Spleen (tissue), 11 donors: ENCODE data around the gene NFIB. TPM values are rescaled to one million over a fixed set of nuclear protein-coding genes. Genes with fewer than 3 reads are reported as not detected.

ENCODE experiments used
- DNase-seq: peaks from one replicate; pipeline ENCODE4 v3.0.0-alpha.2; 2020
- H3K27ac ChIP-seq, 8 donors: fragments of 200-600 bp; sonication (generic) in 7 of 8; 1 replicate in 4 of 8; 2 replicates in 4 of 8; pipeline versions ENCODE4 v1.5.0 to v1.8.0; 2016 to 2021; ENCODE audit warnings: inconsistent platforms in 4 of 8, mild to moderate bottlenecking in 4 of 8, moderate library complexity in 1 of 8
- H3K27me3 ChIP-seq, 7 donors: fragments of 200-600 bp; sonication (generic) in 6 of 7; replicated peaks in 1 of 7; 1 replicate in 4 of 7; 2 replicates in 3 of 7; pipeline versions ENCODE4 v1.5.0 to v1.8.0; 2016 to 2021; ENCODE audit warnings: inconsistent platforms in 3 of 7, mild to moderate bottlenecking in 1 of 7
- H3K36me3 ChIP-seq, 6 donors: fragments of 200-600 bp; sonication (generic) in 5 of 6; 1 replicate in 4 of 6; 2 replicates in 2 of 6; pipeline versions ENCODE4 v1.5.0 to v1.8.0; 2016 to 2021; ENCODE audit warnings: inconsistent platforms in 2 of 6
- H3K4me1 ChIP-seq, 6 donors: fragments of 200-600 bp; sonication (generic) in 5 of 6; 1 replicate in 3 of 6; 2 replicates in 3 of 6; pipeline versions ENCODE4 v1.5.0 to v1.8.0; 2016 to 2021; ENCODE audit warnings: inconsistent platforms in 3 of 6
- H3K4me3 ChIP-seq, 8 donors: fragments of 200-600 bp; sonication (generic) in 7 of 8; 1 replicate in 4 of 8; 2 replicates in 4 of 8; pipeline versions ENCODE4 v1.5.0 to v1.8.0; 2016 to 2021; ENCODE audit warnings: inconsistent platforms in 4 of 8, mild to moderate bottlenecking in 4 of 8, moderate library complexity in 2 of 8
- H3K9me3 ChIP-seq, 8 donors: fragments of 200-600 bp; sonication (generic) in 7 of 8; 1 replicate in 4 of 8; 2 replicates in 4 of 8; pipeline versions ENCODE4 v1.5.0 to v1.8.0; 2016 to 2021; ENCODE audit warnings: inconsistent platforms in 4 of 8
- POLR2A ChIP-seq, 3 donors: fragments of 450-650 bp; IDR thresholded peaks; one replicate each; pipeline ENCODE4 v1.5.1; 2017; ENCODE audit warnings: antibody characterized with exemption in 3 of 3, mild to moderate bottlenecking in 1 of 3
- POLR2AphosphoS5 ChIP-seq, 3 donors: sonication (generic); formaldehyde crosslinking; IDR thresholded peaks; one replicate each; pipeline ENCODE4 v1.5.1; 2017; ENCODE audit warnings: antibody characterized with exemption in 3 of 3
- WGBS, 5 donors: extraction: QIAGEN DNeasy Blood & Tissue Kit in 3 of 5; methylation state at CpG; one replicate each; pipeline versions ENCODE4 v1.1.5 to v1.1.7; 2013 to 2018; 5-methylcytosine and 5-hydroxymethylcytosine counted together
- intact Hi-C: fragments of 100-400 bp; cut with DNase I; formaldehyde crosslinking; loops from one replicate; pipeline ENCODE4 v1.15.0; 2023; ENCODE audit warnings: low total_unique reads
- polyA plus RNA-seq, 3 donors: library from polyadenylated mRNA; stranded (reverse); fragments of 200-250 nt; gene quantifications; one replicate each; pipeline ENCODE4 v1.2.1, GENCODE V29; 2013
- total RNA-seq, 7 donors: library from RNA; depleted of rRNA in 3 of 7; stranded (reverse); fragments of >200 nt in 3 of 7; fragmentation: NEBNext Ultra II Directional in 4 of 7; extraction: Animal tissue kit (Norgen Biotek cat#: 25700) in 4 of 7; gene quantifications; one replicate each; pipeline versions ENCODE4 v1.1.0 to v1.2.1, GENCODE V29; 2016 to 2021
- TF ChIP-seq, protein P1 (sequence below), 11 experiments: fragments of 200-600 bp in 7 of 11; fragments of 450-650 bp in 4 of 11; sonication (generic) in 4 of 11; IDR thresholded peaks in 8 of 11; conservative IDR thresholded peaks in 3 of 11; 1 replicate in 7 of 11; 2 replicates in 4 of 11; pipeline versions ENCODE4 v1.4.0 to v1.8.0; 2016 to 2021; ENCODE audit warnings: antibody characterized with exemption in 11 of 11, inconsistent platforms in 4 of 11, mild to moderate bottlenecking in 1 of 11
- donor health status: healthy with polysubstance abuse.
- donor health status: DM: no; HTN: no; CAD: no; lungs with moderate emphysema.
- donor health status: DM: no; HTN: no; CAD: no.
- donor health status: Bipolar disorder and iron deficiency.
- donor health status: healthy.
- donor health status: DM: no; HTN: no; CAD: no.
- donor health status: DM: yes; HTN: yes; CAD: no.

Gene NFIB
- total and polyA plus RNA-seq, 10 donors, result 3.6 to 96.8 (median 48.4) TPM

DNA sequence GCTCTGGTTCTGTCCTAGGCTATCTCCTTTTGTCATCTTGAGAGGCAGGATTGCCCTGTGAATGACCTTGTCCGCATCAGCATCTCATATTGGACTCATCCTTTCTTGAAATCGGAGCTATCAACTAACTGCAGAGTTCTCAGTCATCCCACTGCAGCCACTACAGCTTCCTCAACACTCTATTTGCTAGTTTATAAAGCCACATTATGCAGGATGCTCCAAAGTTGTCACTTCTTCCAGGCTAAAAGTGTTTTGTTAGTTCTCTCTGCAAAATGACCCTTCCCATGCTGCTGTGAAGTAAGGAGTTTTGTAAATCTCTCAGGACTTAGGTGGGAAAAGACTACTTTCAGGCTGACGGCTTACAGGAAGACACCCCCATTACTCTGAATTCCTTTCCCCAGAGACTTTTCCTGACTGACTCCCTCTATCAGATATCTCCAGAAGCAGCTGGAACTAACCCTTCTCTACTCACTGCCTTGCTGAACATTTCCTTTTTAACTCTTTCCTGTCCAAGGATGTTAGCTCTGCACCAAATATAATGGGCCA is 257.6 kb downstream of the NFIB start:
- DNase-seq, result no peak
- intact Hi-C loops, result loop anchor here (10.0 kb wide), 1 partner anchor 282 kb away; no protein-coding TSS in a partner anchor
- Histone ChIP-seq H3K36me3 (no peaks in the 10 kb centered on the region), H3K4me1 (peaks cover 0 to 6% (median 0%) of the 10 kb centered on the region in 6 donors), H3K9me3 (no peaks in the 10 kb centered on the region), H3K27me3 (no peaks in the 10 kb centered on the region), H3K27ac (no peak overlapping the region), H3K4me3 (no peak overlapping the region)
- WGBS, 5 donors, result 15 to 48% (median 30%) methylated on average over 3 of the region's 3 CpGs
- TF ChIP-seq POLR2A (IDR thresholded peaks at IDR 0.05), result no peak
- TF ChIP-seq POLR2AphosphoS5 (IDR thresholded peaks at IDR 0.05), result no peak
- TF ChIP-seq, protein P1, sequence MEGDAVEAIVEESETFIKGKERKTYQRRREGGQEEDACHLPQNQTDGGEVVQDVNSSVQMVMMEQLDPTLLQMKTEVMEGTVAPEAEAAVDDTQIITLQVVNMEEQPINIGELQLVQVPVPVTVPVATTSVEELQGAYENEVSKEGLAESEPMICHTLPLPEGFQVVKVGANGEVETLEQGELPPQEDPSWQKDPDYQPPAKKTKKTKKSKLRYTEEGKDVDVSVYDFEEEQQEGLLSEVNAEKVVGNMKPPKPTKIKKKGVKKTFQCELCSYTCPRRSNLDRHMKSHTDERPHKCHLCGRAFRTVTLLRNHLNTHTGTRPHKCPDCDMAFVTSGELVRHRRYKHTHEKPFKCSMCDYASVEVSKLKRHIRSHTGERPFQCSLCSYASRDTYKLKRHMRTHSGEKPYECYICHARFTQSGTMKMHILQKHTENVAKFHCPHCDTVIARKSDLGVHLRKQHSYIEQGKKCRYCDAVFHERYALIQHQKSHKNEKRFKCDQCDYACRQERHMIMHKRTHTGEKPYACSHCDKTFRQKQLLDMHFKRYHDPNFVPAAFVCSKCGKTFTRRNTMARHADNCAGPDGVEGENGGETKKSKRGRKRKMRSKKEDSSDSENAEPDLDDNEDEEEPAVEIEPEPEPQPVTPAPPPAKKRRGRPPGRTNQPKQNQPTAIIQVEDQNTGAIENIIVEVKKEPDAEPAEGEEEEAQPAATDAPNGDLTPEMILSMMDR (IDR thresholded peaks at IDR 0.05 in 8 of 11, conservative IDR thresholded peaks at IDR 0.05 in 3 of 11), result no peak

DNA sequence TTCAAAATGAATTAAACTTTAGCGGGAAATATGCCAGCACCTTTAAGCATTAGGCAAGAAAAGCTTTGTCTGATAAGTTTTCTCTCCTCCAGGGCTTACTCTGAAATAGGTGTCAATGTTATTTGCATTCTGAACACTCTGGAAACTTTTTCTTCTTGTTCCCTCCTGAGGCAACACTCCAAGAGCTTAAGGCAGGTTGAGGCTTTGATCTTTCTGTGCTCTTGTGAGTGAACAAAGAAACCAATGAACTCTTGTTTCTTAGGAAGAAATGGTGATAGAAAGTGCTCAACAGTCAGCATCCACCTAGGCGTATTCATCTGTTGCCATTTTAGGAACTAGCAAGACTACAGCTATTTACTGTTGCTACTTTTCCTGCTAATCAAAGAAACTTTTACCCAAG is 259.8 kb downstream of the NFIB start:
- Histone ChIP-seq H3K27ac (no peak overlapping the region), H3K36me3 (no peaks in the 10 kb centered on the region), H3K9me3 (no peaks in the 10 kb centered on the region), H3K27me3 (no peaks in the 10 kb centered on the region), H3K4me3 (no peak overlapping the region), H3K4me1 (peaks cover 0 to 6% (median 0%) of the 10 kb centered on the region in 6 donors)
- DNase-seq, result no peak
- TF ChIP-seq POLR2AphosphoS5 (IDR thresholded peaks at IDR 0.05) (no peak), POLR2A (IDR thresholded peaks at IDR 0.05) (no peak)
- TF ChIP-seq, protein P1 (IDR thresholded peaks at IDR 0.05 in 8 of 11, conservative IDR thresholded peaks at IDR 0.05 in 3 of 11), result no peak
- intact Hi-C loops, result loop anchor here (10.0 kb wide), 1 partner anchor 279 kb away; no protein-coding TSS in a partner anchor
- WGBS, 5 donors, result 80 to 99% (median 90%) methylated on average over 2 of the region's 2 CpGs

DNA sequence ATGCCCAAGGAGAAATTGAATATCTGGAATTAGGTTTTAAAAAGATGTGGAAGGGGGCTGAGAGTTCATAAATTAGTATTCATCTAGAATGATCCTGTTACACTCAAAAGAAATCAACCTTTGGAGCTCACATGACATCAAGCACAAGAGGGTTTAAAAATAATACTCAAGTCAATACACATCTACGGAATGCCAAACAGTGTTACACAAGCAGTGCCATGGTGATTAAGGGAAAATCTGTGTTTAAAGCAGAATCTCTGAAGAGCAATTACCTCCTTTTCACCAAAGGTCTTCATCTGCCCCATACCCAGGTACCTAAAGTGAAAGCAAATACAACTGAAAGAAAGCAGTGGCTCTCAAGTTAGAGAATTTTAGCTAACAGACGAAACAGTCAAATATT is 261.6 kb downstream of the NFIB start:
- 81 to 97% (median 87%) methylated on average over 2 of the region's 2 CpGs for WGBS, 5 donors
- TF ChIP-seq POLR2A (IDR thresholded peaks at IDR 0.05), result no peak
- TF ChIP-seq, protein P1 (IDR thresholded peaks at IDR 0.05 in 8 of 11, conservative IDR thresholded peaks at IDR 0.05 in 3 of 11), result no peak
- TF ChIP-seq POLR2AphosphoS5 (IDR thresholded peaks at IDR 0.05), result no peak
- no peak for DNase-seq
- H3K4me1 ChIP-seq, result peaks cover 0 to 6% (median 0%) of the 10 kb centered on the region in 6 donors
- intact Hi-C loops, result loop anchor here (10.0 kb wide), 1 partner anchor 278 kb away; no protein-coding TSS in a partner anchor
- H3K36me3 ChIP-seq, result no peaks in the 10 kb centered on the region
- H3K27ac ChIP-seq, result no peak overlapping the region
- H3K27me3 ChIP-seq, result no peaks in the 10 kb centered on the region
- no peak overlapping the region for H3K4me3 ChIP-seq
- no peaks in the 10 kb centered on the region for H3K9me3 ChIP-seq

- no peaks in the 10 kb centered on the region for H3K9me3 ChIP-seq
- H3K27me3 ChIP-seq, result no peaks in the 10 kb centered on the region
- TF ChIP-seq POLR2A (IDR thresholded peaks at IDR 0.05) (no peak), POLR2AphosphoS5 (IDR thresholded peaks at IDR 0.05) (no peak)
- TF ChIP-seq, protein P1 (IDR thresholded peaks at IDR 0.05 in 8 of 11, conservative IDR thresholded peaks at IDR 0.05 in 3 of 11), result no peak
- H3K4me3 ChIP-seq, result no peak overlapping the region
- H3K27ac ChIP-seq, result no peak overlapping the region
- H3K4me1 ChIP-seq, result peaks cover 0 to under 1% (median 0%) of the 10 kb centered on the region in 6 donors
- intact Hi-C loops, result loop anchor here (10.0 kb wide), 1 partner anchor 277 kb away; no protein-coding TSS in a partner anchor
- no peak for DNase-seq
- no peaks in the 10 kb centered on the region for H3K36me3 ChIP-seq
These were observed 262.5 kb downstream of the NFIB start for GRCh38 chr9:14051419-14051818.
